IMR-90 (cell line): Measurements from ENCODE around the gene CCDC54. TPM values are rescaled to one million over a fixed set of nuclear protein-coding genes. Genes with fewer than 3 reads are reported as not detected.

Experiments
- polyA plus RNA-seq, 3 experiments: library from polyadenylated mRNA; depleted of rRNA; stranded (reverse); fragments of >200 nt; gene quantifications; 2 replicates each; pipeline ENCODE4 v1.2.3, GENCODE V29; 2012; ENCODE audit warnings: low replicate concordance in 1 of 3
- total RNA-seq: library from RNA; depleted of rRNA; stranded (reverse); fragments of >200 nt; gene quantifications from 2 replicates; pipeline ENCODE4 v1.2.3, GENCODE V29; 2012; rRNA removed

Gene CCDC54
- total and polyA plus RNA-seq, 2 of the 4 experiments (the other 2 are of a cell fraction) = not detected

Other genes with a start within 250 kb of the CCDC54 start
- 87.5 and 107 TPM in 2 replicates for gene BBX, start 145.5 kb downstream of the CCDC54 start, total RNA-seq
- gene BBX, start 145.5 kb downstream of the CCDC54 start, polyA plus RNA-seq (2012; rRNA removed) = 13.5 and 13.6 TPM in 2 replicates